Vagina (tissue), 2 donors: ENCODE results near the gene FAM171A2.

Experiments used
- POLR2A ChIP-seq, 2 donors: fragments of 450-650 bp; IDR thresholded peaks; one replicate each; pipeline ENCODE4 v1.6.1; 2017; ENCODE audit warnings: antibody characterized with exemption in 2 of 2, mild to moderate bottlenecking in 2 of 2, moderate library complexity in 2 of 2
- POLR2AphosphoS5 ChIP-seq, 2 donors: sonication (generic); formaldehyde crosslinking; IDR thresholded peaks; one replicate each; pipeline ENCODE4 v1.9.0; 2017; ENCODE audit warnings: antibody characterized with exemption in 2 of 2, mild to moderate bottlenecking in 2 of 2, low read depth in 1 of 2; ENCODE audit not compliant: insufficient read depth in 1 of 2
- TF ChIP-seq, protein P1 (sequence below), 3 experiments: fragments of 450-650 bp in 2 of 3; fragments of 200-600 bp in 1 of 3; sonication (generic) in 1 of 3; IDR thresholded peaks; one replicate each; pipeline ENCODE4 v1.5.1; 2017 to 2019; ENCODE audit warnings: antibody characterized with exemption in 3 of 3, mild to moderate bottlenecking in 2 of 3, moderate library complexity in 2 of 3

- TF ChIP-seq, protein P1, sequence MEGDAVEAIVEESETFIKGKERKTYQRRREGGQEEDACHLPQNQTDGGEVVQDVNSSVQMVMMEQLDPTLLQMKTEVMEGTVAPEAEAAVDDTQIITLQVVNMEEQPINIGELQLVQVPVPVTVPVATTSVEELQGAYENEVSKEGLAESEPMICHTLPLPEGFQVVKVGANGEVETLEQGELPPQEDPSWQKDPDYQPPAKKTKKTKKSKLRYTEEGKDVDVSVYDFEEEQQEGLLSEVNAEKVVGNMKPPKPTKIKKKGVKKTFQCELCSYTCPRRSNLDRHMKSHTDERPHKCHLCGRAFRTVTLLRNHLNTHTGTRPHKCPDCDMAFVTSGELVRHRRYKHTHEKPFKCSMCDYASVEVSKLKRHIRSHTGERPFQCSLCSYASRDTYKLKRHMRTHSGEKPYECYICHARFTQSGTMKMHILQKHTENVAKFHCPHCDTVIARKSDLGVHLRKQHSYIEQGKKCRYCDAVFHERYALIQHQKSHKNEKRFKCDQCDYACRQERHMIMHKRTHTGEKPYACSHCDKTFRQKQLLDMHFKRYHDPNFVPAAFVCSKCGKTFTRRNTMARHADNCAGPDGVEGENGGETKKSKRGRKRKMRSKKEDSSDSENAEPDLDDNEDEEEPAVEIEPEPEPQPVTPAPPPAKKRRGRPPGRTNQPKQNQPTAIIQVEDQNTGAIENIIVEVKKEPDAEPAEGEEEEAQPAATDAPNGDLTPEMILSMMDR (IDR thresholded peaks at IDR 0.05), result no peak
- TF ChIP-seq POLR2A (IDR thresholded peaks at IDR 0.05) (no peak), POLR2AphosphoS5 (IDR thresholded peaks at IDR 0.05; ENCODE audit: insufficient read depth in 1 of 2, low read depth in 1 of 2) (no peak)
Measured at GRCh38 chr17:44309472-44309871, 54.2 kb downstream of the FAM171A2 start.
